Measurements from ENCODE around the gene NUDT4B.
"Not testable (repeated sequence)": the region's sequence is repeated elsewhere in the genome, so short reads cannot be mapped to it uniquely, and the experiment has no call there.

DNA sequence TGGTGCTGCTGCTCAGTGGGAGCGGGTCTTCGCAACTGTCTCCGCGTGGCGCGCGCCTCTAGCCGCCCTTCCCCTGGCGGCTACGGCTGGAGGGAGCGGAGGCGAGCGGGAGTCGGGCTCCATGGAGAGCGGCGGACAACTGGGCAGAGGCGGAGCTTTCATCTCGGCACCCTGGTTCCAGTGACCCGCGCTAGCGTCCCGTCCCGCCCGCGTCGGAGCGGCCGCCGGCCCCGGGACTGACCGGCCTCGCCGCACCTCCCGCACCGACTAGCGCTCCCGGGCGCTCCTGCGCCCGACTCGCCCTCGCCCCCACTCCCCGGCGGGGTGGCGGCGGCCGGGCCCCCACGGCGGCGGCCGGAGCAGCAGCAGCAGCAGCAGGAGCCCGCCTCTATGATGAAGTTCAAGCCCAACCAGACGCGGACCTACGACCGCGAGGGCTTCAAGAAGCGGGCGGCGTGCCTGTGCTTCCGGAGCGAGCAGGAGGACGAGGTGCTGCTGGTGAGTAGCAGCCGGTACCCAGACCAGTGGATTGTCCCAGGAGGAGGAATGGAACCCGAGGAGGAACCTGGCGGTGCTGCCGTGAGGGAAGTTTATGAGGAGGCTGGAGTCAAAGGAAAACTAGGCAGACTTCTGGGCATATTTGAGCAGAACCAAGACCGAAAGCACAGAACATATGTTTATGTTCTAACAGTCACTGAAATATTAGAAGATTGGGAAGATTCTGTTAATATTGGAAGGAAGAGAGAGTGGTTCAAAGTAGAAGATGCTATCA lies at the start of gene NUDT4B:
- TF ChIP-seq CTCF, POLR2AphosphoS5, POLR2A (IDR thresholded peaks at IDR 0.05): not testable (repeated sequence)

Measured in breast epithelium (tissue), 3 donors.